GM18517 (cell line): Measurements from ENCODE around the gene CFAP20.
"Not testable (repeated sequence)": the region's sequence is repeated elsewhere in the genome, so short reads cannot be mapped to it uniquely, and the experiment has no call there.

Source experiments
- ATAC-seq: cut with Tn5 transposase; IDR thresholded peaks from one replicate; pipeline ENCODE4 v1.9.1; 2021; ENCODE audit warnings: mild to moderate bottlenecking, moderate library complexity; ENCODE audit not compliant: unreplicated experiment

The CFAP20 gene

DNA sequence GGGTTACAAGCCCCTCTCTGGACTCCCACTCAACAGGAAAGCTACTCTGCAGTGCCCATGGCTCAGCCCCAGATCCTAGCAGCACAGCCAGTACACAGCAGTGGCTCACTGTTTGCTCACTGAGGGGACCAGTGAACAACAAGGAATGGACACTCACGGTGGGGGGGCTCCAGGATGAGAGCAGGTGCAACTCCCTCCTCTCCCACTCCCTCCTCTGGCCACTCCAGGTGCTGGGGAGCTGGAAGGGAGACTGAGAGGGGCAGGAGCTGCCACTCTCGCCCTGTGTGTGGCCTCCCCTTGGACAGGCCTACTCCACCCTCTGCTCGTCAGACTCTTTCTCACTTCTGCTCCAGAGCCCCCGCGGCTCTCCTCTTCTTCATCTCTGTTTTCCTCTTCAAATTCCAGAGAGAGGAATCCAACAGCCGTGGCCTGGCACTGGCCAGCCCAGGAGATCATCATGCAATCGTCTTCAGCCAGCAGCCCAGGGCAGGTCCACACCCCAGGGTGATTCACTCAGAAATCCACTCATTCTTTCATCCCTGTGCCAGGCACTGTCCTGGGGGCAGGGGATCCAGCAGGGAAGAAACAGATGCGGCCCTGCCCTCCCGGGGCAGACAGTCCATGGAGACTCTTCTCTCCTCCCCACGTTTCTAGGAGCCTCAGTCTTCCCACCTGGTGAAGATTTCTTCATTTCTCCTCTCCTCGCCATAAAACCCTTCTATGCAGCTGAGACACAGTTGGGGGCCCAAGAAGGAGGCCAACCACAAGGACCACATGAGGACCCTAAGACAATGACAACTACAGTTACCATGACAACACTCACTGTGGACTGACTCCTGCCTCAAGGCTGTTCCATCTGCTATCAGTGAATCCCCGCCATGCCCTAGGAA, 30.7 kb downstream of the CFAP20 start:
- no peak for ATAC-seq

DNA sequence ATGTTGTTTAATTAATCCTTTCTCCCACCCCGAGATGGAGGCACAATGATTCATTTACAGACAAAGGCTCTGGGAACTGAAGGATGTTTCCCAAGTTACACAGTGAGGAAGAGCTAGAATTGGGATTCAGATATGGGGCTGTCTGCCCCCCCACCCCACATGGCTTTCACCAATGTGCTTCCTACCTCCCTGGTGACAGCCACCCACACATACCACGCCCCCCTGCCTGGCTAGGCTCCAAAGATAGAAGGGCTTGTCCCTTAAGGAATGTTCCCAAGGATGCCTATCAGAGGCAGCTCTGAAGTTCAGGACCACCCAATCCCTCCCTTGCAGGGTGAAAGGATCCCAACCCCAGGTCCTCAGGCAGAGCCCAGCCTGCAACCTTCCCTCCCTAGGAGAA, 32.9 kb downstream of the CFAP20 start:
- ATAC-seq: no peak

DNA sequence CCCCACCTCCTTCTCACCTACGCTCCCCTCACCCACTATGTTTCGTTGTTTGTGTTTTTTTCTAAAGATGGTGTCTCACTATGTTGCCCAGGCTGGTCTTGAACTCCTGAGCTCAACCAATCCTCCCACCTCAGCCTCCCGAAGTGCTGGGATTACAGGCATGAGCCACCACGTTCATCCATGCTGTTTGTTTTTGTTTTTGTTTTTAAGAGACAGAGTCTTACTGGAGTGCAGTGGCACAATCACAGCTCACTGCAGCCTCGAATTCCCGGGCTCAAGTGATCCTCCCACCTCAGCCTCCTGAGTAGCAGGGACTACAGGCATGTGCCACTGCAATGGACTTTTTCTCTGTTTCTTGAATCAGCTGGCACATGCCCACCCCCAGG, 33.6 kb downstream of the CFAP20 start:
- not testable (repeated sequence) for ATAC-seq

DNA sequence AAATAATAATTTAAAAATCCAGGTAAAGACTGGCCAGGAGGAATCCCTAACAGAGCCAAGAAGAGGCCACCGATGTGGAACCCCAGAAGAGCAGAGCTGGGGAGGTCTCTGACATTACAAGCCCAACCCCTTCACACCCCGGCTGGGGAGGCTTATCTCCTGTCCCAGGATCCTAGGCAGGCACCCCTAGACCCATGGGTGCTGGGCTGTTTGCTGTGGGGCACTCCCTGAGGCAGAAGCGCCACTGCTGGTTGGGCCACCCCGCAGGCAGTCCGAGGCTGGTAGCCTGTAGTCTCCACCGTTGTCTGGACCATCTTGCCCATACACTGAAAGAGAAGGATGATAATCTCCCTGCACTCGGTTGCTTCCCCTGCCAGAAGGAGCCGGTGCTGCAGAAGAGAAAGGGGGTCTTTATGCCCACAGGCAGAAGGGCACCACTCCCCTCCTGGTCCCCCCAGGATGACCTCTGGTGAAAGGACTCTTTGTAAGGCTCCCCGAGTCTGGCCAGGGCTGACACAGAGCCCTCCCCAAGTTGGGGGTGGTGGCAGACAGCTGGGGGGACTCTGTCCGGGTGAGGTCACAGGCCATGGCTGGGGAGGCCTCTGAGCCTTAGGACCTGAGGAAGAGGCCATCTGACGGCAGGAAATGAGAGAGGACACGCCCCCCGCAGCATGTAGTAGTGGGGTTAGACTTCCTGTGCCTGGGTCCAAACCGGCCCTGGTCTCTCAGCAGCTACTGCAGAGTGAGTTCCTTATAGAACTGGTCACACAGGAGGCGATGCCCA, 34.2 kb downstream of the CFAP20 start:
- no peak for ATAC-seq

DNA sequence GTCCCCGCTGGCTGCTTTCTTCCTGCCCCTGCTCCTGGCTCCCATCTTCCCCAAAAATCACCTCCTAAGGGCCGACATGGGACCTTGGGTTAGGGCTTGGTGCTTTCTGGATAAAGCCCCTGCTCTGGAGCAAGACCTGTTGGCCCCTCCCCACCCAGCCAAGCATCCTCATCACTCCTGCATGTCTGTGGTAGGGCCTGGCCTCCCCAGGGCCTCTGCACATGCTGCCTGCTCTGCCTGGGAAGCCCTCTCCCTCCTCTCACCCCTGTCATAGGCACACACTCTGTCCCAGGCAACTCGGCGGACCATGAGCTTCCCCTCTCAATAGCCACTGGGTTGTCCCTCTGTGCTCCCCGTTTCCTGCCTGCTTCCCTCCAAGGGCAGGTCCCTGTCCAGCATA, 35.2 kb downstream of the CFAP20 start:
- ATAC-seq: no peak

DNA sequence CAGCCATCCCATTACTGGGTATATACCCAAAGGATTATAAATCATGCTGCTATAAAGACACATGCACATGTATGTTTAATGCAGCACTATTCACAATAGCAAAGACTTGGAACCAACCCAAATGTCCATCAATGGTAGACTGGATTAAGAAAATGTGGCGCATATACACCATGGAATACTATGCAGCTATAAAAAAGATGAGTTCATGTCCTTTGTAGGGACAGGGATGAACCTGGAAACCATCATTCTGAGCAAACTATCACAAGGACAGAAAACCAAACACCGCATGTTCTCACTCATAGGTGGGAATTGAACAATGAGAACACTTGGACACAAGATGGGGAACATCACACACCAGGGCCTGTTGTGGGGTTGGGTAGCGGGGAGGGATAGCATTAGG, 38.8 kb downstream of the CFAP20 start:
- ATAC-seq: not testable (repeated sequence)

DNA sequence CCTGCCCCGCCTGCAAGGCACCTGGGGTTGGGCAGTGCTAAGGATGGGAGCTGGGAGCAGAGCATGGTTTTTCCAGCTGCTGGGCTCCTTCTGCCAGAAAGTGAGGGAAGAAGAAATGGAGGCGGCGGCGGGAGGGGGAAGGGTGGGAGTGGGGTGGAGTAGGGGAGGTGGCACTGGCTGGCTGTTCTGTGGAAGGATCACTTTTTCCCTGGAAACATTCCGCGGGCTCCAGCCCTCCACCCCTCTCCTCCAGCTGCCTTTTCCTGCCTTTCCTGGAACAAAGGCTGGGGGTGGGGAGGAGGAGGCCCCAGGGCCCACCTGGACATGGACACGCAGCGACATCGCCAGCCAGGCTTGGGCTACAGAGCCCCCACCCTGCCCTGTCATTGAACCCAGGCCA, 41.1 kb downstream of the CFAP20 start:
- ATAC-seq: no peak

DNA sequence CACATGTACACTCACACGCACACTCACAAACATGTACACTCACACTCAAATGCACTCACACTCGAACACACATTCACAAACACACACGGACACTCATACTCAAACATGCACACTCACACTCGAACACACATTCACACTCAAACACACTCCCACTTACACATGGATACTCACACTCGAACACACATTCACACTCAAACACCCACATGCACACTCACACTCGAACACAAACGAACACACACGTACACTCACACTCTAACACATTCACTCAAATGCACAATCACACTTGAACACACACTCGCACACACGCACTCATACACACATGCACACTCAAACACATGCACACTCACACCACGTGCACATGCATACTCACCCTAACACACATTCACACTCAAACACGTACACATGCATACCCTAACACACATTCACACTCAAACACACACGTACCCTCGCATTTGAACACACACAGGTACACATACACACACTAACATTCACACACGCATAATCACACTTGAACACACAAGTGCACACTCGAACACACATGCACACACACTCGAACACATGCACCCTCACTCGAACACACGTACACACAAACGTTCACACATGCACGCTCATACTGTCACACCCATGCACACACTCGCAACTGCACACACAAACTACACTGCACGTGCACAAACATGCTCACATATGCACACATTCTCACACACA, 41.8 kb downstream of the CFAP20 start:
- no peak for ATAC-seq

DNA sequence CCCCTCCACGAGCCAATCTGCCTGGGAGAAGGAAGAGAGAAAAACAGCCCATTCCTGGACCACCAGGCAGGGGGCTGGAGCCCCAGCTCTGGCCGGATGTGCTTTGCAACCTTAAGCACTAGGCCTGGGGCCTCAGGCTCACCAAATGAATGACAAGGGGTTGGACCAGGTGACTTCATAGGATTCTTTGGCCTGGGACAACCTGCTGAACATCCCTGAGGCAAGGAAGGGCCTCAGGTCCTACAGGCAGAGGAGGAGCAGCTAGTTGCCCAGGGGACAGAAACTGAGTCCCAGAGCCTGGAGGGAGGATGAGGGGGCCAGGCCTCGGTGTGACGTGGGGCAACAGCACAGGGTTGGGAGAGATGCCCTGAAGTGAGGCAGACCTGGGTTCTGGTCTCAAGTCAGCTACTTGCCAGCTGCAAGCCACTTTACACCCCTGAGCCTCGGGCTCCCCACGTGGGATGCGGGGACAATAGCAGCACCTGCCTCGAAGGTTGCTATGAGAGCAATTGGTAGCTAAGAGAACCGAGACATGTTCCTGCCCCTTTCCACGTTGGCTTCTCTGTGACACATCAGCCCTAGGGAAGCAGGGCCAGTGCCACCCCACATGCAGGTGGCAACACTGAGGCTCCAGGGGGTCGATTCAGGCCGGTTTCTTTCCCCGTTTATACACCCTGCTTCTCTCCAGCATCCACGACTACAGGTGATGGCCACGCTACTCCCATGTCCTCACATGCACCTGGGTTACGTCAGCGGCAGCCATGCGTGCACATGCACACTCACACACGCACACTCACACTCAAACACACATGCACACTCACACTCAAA, 42.6 kb downstream of the CFAP20 start:
- no peak for ATAC-seq

DNA sequence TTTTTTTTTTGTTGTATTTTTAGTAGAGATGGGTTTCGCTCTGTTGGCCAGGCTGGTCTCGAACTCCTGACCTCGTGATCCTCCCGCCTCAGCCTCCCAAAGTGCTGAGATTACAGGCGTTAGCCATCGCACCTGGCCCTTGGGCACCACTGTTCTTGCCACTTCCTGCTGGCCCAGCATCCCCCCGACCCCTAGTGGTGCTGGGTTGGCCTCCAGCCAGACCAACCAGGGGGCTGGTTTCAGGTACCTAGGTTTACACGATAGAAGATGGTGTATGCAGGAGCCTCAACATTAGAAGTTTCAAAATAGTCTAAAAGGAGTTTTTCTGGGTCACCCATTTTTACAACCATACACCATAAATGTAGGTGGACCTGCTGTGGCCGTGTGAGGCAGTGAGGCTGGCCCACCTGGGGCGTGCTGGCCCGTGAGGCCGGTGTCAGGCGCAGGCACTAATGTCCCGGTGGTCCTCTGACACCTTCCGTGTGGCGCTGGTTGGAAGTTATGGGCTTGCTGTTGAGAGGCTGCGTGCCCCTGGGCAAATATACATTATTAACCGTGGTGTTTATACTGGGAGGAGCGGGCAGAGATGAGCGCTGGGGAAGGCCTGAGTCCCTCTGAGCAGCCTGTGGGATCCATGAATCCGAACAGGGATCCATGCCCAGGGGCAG, 43.5 kb downstream of the CFAP20 start:
- no peak for ATAC-seq

DNA sequence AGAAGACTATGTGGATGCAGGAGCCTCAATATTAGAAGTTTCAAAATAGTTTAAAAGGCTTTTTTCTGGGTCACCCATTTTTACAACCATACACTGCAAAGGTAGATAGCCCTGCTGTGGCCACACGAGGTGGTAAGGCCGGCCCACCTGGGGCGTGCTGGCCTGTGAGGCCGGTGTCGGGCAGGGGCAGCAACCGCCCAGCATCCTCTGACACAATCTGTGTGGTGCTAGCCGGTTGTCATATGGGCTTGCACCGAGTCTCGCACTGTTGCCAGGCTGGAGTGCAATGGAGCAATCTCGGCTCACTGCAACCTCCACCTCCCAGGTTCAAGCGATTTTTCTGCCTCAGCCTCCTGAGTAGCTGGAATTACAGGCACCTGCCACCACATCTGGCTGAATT, 44.0 kb downstream of the CFAP20 start:
- no peak for ATAC-seq

DNA sequence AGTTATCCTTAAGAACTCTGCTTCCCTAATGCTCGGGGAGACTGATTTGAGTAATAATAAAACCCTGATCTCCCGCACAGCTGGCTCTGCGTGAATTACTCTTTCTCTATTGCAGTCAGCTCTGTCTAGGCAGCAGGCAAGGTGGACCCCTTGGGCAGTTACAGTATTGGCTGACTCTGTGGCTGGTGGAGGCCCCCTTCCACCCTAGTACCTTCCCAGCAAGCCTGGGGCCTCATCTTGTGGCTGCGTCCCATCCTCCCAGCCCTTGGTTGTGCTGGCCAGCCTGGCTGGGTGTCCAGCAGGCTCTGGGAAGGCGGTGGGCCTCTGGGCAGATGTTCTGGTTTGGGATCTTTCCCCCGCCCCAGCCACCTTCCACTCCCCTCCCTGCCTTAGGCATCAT, 44.5 kb downstream of the CFAP20 start:
- no peak for ATAC-seq

DNA sequence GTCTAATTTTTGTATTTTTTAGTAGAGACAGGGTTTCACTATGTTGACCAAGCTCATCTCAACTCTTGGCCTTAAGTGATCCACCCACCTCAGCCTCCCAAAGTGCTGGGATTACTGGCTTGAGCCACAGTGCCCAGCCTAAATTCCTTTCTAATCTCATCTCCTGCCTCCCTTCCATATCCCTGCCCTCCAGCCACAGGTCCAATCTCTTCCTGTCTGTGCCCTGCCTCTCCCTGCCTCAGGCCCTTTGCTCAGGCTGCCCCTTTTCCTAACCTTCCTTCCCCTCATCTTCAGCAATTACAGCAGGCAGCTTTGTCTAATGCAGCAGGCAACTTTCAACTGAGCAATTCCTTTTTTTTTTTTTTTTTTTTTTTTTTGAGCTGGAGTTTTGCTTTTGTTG, 46.8 kb downstream of the CFAP20 start:
- no peak for ATAC-seq

DNA sequence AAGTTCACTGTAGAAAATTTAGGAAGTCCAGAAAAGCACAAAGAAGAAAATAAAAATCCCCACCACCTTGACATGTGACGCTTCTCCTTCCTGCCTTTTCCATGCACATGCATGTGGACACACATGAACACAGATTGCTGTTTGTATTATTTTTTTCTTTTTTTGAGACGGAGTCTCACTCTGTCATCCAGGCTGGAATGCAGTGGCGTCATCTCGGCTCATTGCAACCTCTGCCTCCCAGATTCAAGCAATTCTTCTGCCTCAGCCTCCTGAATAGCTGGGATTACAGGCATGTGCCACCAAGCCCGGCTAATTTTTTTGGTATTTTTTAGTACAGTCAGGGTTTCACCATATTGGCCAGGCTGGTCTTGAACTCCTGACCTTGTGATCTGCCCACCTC, 48.5 kb downstream of the CFAP20 start:
- ATAC-seq: not testable (repeated sequence)

DNA sequence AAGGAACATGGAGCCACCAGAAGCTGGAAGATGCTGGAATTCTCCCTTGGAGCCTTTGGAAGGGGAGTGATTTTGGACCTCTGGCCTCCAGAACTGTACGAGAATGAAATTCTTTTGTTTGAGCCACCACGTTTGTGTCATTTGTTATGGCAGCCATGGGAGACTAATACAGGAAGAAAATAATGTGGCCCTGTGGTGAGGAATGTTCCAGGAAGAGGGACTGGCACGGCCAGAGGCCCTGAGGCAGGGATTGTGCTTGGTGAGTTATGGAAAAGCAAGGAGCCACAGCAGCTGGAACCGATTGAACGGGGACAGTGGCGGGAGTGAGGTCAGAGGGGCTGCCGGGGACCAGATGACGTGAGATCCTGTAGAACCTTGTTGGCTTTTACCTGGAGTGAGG, 51.4 kb downstream of the CFAP20 start:
- no peak for ATAC-seq

DNA sequence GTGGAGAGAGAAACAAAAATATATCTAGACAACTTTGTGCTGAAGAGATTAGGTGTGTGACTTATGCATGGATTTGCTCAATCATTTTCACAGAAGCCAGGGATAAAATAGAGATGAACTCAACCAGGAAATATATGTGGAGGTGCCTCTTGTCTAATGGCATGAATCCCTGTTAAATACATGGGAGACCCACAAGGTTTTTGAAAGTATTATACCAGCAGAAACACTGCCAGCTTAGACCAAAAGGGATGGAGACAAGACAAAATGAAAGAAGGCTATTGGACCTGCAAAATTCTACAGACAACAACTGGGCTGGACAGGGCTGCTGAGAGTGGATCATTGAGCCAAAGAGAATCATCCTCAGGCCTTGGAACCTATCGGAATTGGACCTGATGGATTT, 52.7 kb downstream of the CFAP20 start:
- ATAC-seq: no peak

DNA sequence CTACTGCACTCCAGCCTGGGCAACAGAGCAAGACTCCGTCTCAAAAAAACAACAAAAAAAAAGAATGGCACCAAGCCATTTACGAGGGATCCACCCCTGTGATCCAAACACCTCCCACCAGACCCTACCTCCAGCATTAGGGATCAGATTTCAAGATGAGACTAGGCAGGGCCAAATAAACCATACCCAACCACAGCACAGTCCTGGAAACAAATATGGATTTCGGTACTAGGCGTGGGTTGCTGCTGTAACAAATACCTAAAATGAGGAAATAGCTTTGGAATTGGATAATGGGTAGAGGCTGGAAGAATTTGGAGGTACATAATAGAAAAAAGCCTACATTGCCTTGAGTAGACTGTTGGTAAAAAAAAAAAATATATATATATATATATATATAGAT, 54.5 kb downstream of the CFAP20 start:
- no peak for ATAC-seq

DNA sequence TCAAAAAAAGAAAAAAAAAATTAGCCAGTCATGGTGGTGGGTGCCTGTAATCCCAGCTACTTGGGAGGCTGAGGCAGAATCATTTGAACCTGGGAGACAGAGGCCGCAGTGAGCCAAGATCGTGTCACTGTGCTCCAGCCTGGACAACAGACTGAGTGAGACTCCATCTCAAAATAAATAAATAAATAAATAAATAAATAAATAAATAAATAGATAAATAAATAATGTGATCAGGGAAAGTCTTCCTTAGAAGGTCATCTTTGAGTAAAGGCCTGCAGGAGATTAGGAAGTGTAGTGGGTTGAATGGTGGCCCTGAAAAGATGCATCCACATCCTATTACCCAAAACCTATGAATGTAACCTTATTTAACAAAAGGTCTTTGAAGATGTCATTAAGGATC, 56.1 kb downstream of the CFAP20 start:
- not testable (repeated sequence) for ATAC-seq

DNA sequence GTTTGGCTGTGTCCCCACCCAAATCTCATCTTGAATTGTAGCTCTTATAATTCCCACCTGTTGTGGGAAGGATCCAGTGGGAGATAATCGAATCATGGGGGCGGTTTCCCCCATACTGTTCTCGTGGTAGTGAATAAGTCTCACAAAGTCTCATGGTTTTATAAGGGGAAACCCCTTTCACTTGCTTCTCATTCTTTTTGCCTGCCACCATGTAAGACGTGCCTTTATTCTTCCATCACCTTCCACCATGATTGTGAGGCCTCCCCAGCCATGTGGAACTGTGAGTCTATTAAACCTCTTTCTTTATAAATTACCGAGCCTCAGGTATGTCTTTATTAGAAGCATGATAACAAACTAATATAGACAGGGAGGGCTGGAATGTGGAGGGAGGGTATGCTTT, 57.0 kb downstream of the CFAP20 start:
- ATAC-seq: not testable (repeated sequence)

DNA sequence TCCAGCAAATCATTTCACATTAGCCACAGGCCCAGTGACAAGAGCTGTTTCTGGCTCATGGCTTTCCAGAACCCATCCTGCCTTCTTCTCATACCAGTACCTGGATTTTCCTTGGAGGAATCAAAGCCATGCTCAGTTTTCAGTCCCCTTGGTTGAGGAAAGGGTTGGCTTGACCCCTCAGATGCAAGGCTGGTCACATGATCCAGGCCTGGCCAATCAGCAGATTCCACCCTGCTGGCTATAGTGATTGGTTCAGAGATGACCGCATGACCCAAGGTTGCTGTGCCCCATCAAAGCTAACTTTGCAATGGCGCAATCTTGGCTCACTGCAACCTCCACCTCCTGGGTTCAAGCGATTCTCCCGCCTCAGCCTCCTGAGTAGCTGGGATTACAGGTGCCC, 58.6 kb downstream of the CFAP20 start:
- no peak for ATAC-seq
